GM21381 (cell line): ENCODE data around the gene DNALI1.

Experiments used
- ATAC-seq: cut with Tn5 transposase; IDR thresholded peaks from one replicate; pipeline ENCODE4 v1.9.1; 2021; ENCODE audit warnings: mild to moderate bottlenecking, moderate library complexity; ENCODE audit not compliant: unreplicated experiment

Gene DNALI1

GRCh38 chr1:37601441-37601840, 44.7 kb downstream of the DNALI1 start:
- no peak for ATAC-seq

DNA sequence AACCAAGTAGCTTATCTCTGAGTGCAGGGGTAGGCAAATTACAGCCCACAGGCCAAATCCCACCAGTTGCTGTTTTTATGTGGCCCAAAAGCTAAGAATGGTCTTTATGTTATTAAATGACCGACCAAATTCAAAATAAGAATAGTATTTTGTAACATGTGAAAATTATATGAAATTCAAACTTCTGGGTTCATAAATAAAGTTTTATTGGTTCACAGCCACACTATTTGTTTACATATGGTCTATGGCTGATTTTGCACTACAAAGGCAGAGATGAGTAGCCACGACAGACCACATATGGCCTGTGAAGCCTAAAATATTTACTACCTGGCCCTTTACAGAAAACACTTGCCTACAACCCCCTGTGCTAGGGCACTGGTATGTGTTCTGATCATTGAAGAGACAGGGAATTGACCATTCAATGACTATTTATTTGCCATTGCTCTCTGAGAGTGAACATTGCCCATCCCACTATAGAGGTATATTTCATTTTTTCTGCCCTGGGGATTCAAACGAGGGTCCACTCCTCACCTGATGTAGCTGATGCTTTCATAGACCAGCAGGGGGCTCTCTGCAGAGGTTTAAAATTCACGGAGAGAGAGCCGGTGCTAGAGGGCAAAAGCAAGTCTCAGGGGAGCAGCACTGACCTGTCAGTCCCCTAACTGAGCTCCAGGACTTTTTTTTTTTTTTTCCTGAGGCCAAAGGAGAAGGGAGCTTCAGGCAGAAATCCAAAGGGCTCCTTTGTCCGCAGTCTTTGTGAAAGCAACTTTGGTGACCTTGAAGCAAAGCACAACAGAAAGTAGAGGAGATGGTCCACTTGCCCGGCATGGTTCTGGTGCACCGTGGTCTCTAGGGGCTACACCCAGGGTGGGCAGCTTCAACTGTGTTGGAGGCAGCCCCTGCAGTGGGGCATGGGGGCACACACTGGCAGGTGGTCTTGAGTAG, 46.3 kb downstream of the DNALI1 start:
- ATAC-seq = no peak

- ATAC-seq = no peak
Measured at GRCh38 chr1:37605061-37605650, 48.4 kb downstream of the DNALI1 start.

DNA sequence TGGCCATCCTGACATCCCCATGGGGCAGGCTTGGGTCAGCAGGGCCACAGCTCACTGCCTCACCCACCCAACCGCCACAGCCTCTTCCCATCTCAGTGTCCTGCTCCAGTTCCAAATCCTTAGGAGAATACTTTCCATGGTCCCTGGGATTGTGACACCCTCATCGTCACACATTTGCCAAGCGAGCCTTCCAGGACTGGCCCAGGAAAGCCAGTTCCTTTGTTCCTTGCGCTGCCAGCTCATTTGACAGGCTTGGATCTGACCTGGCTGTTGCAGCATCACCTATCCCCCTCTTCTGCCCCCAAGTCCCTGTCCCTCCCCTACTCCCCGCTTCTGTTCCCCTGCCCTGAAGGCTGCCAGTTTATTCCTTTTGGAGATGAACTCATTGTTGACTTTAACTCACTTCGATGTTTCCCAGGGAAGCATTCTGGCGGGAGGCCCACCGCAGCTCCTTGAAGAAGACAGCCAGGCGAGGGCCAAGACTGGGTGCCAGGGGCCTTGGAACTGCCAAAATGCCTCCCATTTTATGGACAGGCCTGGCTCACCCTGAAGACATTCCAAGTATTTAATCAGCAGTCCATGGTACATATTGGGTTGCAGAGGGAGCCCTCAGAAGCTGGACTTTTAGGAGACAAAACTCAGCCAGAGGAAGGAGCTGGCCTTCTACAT, 49.2 kb downstream of the DNALI1 start:
- ATAC-seq = no peak

GRCh38 chr1:37606481-37607263, 49.9 kb downstream of the DNALI1 start:
- ATAC-seq = no peak

DNA sequence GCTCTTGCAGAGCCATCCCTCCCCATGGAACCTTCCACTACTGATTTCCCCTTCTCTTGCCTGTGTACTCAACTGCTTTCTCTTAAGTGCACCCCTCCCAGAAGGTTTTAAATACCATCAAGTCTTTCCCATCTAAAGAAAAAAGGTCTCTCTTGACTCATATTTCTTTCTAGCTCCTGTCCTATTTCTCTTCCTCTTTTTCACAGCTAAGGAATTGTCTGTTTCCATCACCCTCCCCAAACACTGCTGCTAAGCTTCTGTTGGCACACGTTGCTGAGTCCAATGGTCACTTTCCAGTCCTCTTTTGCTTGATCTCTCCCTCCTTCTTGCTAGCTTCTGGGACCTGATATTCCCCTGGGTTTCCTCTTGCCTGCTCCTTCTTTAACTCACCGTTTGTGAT, 52.3 kb downstream of the DNALI1 start:
- no peak for ATAC-seq

DNA sequence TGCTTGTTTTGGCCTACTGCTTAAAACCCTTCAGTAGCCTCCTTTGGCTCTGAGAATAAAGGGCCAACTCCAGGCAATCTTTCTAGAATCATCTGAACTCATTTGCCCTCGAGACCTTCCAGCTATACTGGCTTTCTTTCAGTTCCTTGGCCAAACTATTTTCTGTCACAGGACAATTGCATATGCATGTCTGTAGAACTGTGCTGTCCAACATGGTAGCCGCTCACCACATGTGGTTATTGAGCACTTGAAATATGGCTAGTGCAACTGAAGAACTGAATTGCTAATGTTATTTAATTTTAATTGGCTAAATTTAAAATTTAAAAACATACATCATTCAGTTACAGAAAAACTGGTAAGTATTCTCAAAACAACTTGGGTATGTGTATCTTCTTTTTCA, 53.3 kb downstream of the DNALI1 start:
- no peak for ATAC-seq

DNA sequence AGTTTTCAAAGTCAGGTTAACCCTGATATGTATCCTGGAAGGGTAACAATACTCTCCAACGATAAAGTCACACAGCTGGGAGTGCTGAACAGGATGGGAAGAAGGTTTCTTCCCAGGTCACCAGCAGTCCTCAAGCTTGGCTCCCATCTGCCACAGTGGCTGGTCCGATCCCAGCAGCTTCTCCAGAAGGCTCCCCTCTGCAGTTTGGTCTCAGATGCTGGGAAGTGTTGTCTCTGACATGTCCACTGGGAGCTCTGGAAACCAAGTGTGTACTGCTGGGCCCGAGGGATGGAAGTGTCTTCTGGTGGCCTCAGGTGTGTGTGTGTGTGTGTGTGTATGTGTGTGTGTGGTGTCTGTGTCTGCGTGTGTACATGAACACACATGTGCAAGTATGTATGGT, 55.4 kb downstream of the DNALI1 start:
- no peak for ATAC-seq

GRCh38 chr1:37614105-37614504, 57.4 kb downstream of the DNALI1 start:
- no peak for ATAC-seq

DNA sequence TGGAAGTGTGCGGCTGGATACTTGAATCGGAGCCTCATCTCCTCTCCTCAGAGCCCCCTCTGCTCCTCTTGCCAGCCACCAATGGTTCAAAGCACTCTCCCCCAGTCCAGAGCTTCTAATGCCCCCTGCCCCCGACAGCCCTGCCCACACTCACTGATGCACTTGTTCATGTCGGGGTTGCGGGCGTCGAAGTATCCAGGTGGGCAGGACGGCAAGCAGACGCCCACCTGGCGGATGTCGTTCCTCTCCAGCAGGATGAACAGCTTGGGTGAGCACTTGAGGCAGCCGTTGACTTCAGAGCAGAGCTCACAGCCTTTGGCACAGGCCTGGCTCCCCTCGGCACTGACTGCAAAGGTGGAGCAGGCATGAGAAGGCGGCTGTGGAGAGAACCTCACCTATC, 59.6 kb downstream of the DNALI1 start:
- no peak for ATAC-seq
